ENCODE data around the gene CSK.

GRCh38 chr15:74785194-74786032 is 3.5 kb downstream of the CSK start:
- TF ChIP-seq EZH2 (IDR thresholded peaks at IDR 0.05; ENCODE audit: insufficient read depth, poor library complexity, severe bottlenecking) (no peak), EZH2phosphoT487 (IDR thresholded peaks at IDR 0.05; ENCODE audit: insufficient read depth, low read depth) (no peak)

All from GM23248 (cell line).